Upper lobe of left lung (tissue), 4 donors: ENCODE measurements around the gene GALNT6.

Experiments
- CTCF ChIP-seq, 6 experiments: fragments of 450-650 bp in 4 of 6; fragments of 200-600 bp in 2 of 6; sonication (generic) in 2 of 6; IDR thresholded peaks; one replicate each; pipeline ENCODE4 v1.5.1; 2016 to 2019; ENCODE audit warnings: antibody characterized with exemption in 6 of 6
- EP300 ChIP-seq, 4 donors: sonication (generic); formaldehyde crosslinking; IDR thresholded peaks; one replicate each; pipeline ENCODE4 v1.5.1; 2017; ENCODE audit warnings: antibody characterized with exemption in 4 of 4, control low read depth in 2 of 4
- POLR2A ChIP-seq, 4 donors: fragments of 450-650 bp; IDR thresholded peaks; one replicate each; pipeline ENCODE4 v1.5.1; 2016 to 2017; ENCODE audit warnings: antibody characterized with exemption in 4 of 4, mild to moderate bottlenecking in 2 of 4
- POLR2AphosphoS5 ChIP-seq, 2 donors: sonication (generic); formaldehyde crosslinking; IDR thresholded peaks; one replicate each; pipeline ENCODE4 v1.5.1; 2017; ENCODE audit warnings: antibody characterized with exemption in 2 of 2

GRCh38 chr12:51392556-51393237, 1.5 kb upstream of the GALNT6 start:
- TF ChIP-seq CTCF (IDR thresholded peaks at IDR 0.05), result no peak
- TF ChIP-seq EP300 (IDR thresholded peaks at IDR 0.05), result no peak
- no peak for TF ChIP-seq POLR2A (IDR thresholded peaks at IDR 0.05)
- no peak for TF ChIP-seq POLR2AphosphoS5 (IDR thresholded peaks at IDR 0.05)
